OCI-LY1 (cell line): ENCODE results near the gene CLCN5.

ENCODE experiments used
- H2AFZ ChIP-seq: fragments of 200-600 bp; sonication (generic), shearing (Covaris generic); 2 replicates; pipeline ENCODE4 v1.6.0; 2014; ENCODE audit warnings: antibody characterized with exemption, mild to moderate bottlenecking, low read length
- H3F3A ChIP-seq: fragments of 200-600 bp; sonication (generic), shearing (Covaris generic); 2 replicates; pipeline ENCODE4 v1.6.0; 2014; ENCODE audit warnings: mild to moderate bottlenecking, antibody characterized with exemption, low read length, moderate library complexity; ENCODE audit not compliant: insufficient read depth
- H3K27ac ChIP-seq: fragments of 200-600 bp; sonication (generic); 2 replicates; pipeline ENCODE4 v1.5.1; 2014; ENCODE audit warnings: low read length, mixed run types, mild to moderate bottlenecking, low read depth; ENCODE audit not compliant: poor library complexity, severe bottlenecking
- H3K27me3 ChIP-seq: fragments of 200-600 bp; sonication (generic); 2 replicates; pipeline ENCODE4 v1.6.0; 2014; ENCODE audit warnings: antibody characterized with exemption, mild to moderate bottlenecking, low read length, moderate library complexity; ENCODE audit not compliant: insufficient read depth
- H3K36me3 ChIP-seq: fragments of 200-600 bp; sonication (generic); 2 replicates; pipeline ENCODE4 v1.6.1; 2014; ENCODE audit warnings: mild to moderate bottlenecking, antibody characterized with exemption, low read length, moderate library complexity, mixed read lengths; ENCODE audit not compliant: insufficient read depth
- H3K4me1 ChIP-seq: fragments of 200-600 bp; sonication (generic); 2 replicates; pipeline ENCODE4 v1.5.1; 2014; ENCODE audit warnings: mild to moderate bottlenecking, low read length, moderate library complexity; ENCODE audit not compliant: insufficient read depth, severe bottlenecking
- H3K4me2 ChIP-seq: fragments of 200-600 bp; sonication (generic), shearing (Covaris generic); 2 replicates; pipeline ENCODE4 v1.6.1; 2014; ENCODE audit warnings: low read length
- H3K4me3 ChIP-seq: fragments of 200-600 bp; sonication (generic); 2 replicates; pipeline ENCODE4 v1.5.1; 2014; ENCODE audit warnings: low read length, low read depth, mild to moderate bottlenecking, mixed read lengths; ENCODE audit not compliant: poor library complexity, severe bottlenecking
- H3K79me2 ChIP-seq: fragments of 200-600 bp; shearing (Covaris generic); 2 replicates; pipeline ENCODE4 v1.6.1; 2016; ENCODE audit warnings: mixed run types, low read length, mixed read lengths; ENCODE audit not compliant: insufficient read depth
- H3K9ac ChIP-seq: fragments of 200-600 bp; sonication (generic), shearing (Covaris generic); 2 replicates; pipeline ENCODE4 v1.6.1; 2014; ENCODE audit warnings: mild to moderate bottlenecking, low read length, mixed read lengths
- H3K9me2 ChIP-seq: fragments of 200-600 bp; sonication (generic), shearing (Covaris generic); 2 replicates; pipeline ENCODE4 v1.6.1; 2014; ENCODE audit warnings: low read depth, mild to moderate bottlenecking, low read length, mixed read lengths
- H3K9me3 ChIP-seq: fragments of 200-600 bp; shearing (Covaris generic); 2 replicates; pipeline ENCODE4 v1.6.1; 2014; ENCODE audit warnings: low read length, mixed read lengths
- H4K20me1 ChIP-seq: fragments of 200-600 bp; sonication (generic), shearing (Covaris generic); 2 replicates; pipeline ENCODE4 v1.6.0; 2016; ENCODE audit warnings: mild to moderate bottlenecking, low read length; ENCODE audit not compliant: insufficient read depth
- CTCF ChIP-seq: fragments of 200-600 bp; sonication (generic), shearing (Covaris generic); IDR thresholded peaks from 2 replicates; pipeline ENCODE4 v1.5.1; 2017; ENCODE audit warnings: mild to moderate bottlenecking, antibody characterized with exemption, low read length, moderate library complexity, mixed read lengths
- EZH2 ChIP-seq: fragments of 200-600 bp; sonication (generic), shearing (Covaris generic); IDR thresholded peaks from 2 replicates; pipeline ENCODE4 v1.8.0; 2017; ENCODE audit warnings: borderline replicate concordance, mixed run types, mild to moderate bottlenecking, antibody characterized with exemption, low read length, moderate library complexity, mixed read lengths

Gene CLCN5

GRCh38 chrX:50114113-50114512 lies 191.7 kb downstream of the CLCN5 start:
- Histone ChIP-seq H3K9me2 (no peaks in the 10 kb centered on the region), H3K4me1 (no peaks in the 10 kb centered on the region), H3K36me3 (no peaks in the 10 kb centered on the region), H3K27ac (no peak overlapping the region), H3K9me3 (no peaks in the 10 kb centered on the region), H4K20me1 (no peaks in the 10 kb centered on the region), H2AFZ (no peak overlapping the region), H3K9ac (no peak overlapping the region), H3K27me3 (no peaks in the 10 kb centered on the region), H3K4me2 (no peak overlapping the region), H3K4me3 (no peak overlapping the region), H3F3A (no peaks in the 10 kb centered on the region), H3K79me2 (no peaks in the 10 kb centered on the region)
- TF ChIP-seq CTCF (no peak), EZH2 (no peak)

GRCh38 chrX:50115973-50116372 lies 193.6 kb downstream of the CLCN5 start:
- H3K79me2 ChIP-seq: no peaks in the 10 kb centered on the region
- no peaks in the 10 kb centered on the region for H3K9me3 ChIP-seq
- H4K20me1 ChIP-seq: no peaks in the 10 kb centered on the region
- H3K4me1 ChIP-seq: no peaks in the 10 kb centered on the region
- TF ChIP-seq CTCF (no peak), EZH2 (no peak)
- no peak overlapping the region for H2AFZ ChIP-seq
- no peaks in the 10 kb centered on the region for H3K36me3 ChIP-seq
- H3K27ac ChIP-seq: no peak overlapping the region
- no peaks in the 10 kb centered on the region for H3K9me2 ChIP-seq
- no peaks in the 10 kb centered on the region for H3F3A ChIP-seq
- no peak overlapping the region for H3K4me2 ChIP-seq
- H3K9ac ChIP-seq: no peak overlapping the region
- no peak overlapping the region for H3K4me3 ChIP-seq
- no peaks in the 10 kb centered on the region for H3K27me3 ChIP-seq

- Histone ChIP-seq H3F3A (no peaks in the 10 kb centered on the region), H3K9me2 (no peaks in the 10 kb centered on the region), H3K27me3 (no peaks in the 10 kb centered on the region), H3K4me2 (no peak overlapping the region), H3K4me3 (no peak overlapping the region), H3K27ac (no peak overlapping the region), H3K79me2 (no peaks in the 10 kb centered on the region), H3K36me3 (no peaks in the 10 kb centered on the region), H2AFZ (no peak overlapping the region), H3K9ac (no peak overlapping the region), H3K9me3 (no peaks in the 10 kb centered on the region), H3K4me1 (no peaks in the 10 kb centered on the region), H4K20me1 (no peaks in the 10 kb centered on the region)
- TF ChIP-seq EZH2: no peak
- no peak for TF ChIP-seq CTCF
Measured at GRCh38 chrX:50117476-50117875, 195.1 kb downstream of the CLCN5 start.
